T-helper 2 cell treated with Interferon-gamma antibody and Interleukin-4, amounts not matched to agents 5 μg/mL and 100 μg/mL, for 36 hours (primary cell): ENCODE measurements around the gene CNOT6L.

ENCODE experiments used
- DNase-seq: peaks from one replicate; pipeline ENCODE4 v3.0.0; 2021; ENCODE audit warnings: low spot score
- H3K27ac Mint-ChIP-seq: one replicate; pipeline ENCODE4 v1.8.0; 2021; ENCODE audit warnings: mild to moderate bottlenecking, mixed read lengths
- H3K27me3 Mint-ChIP-seq: one replicate; pipeline ENCODE4 v1.8.0; 2021; ENCODE audit warnings: low read depth, mixed read lengths
- H3K36me3 Mint-ChIP-seq: one replicate; pipeline ENCODE4 v1.8.0; 2021; ENCODE audit warnings: low read depth, mixed read lengths
- H3K4me1 Mint-ChIP-seq: one replicate; pipeline ENCODE4 v1.8.0; 2021; ENCODE audit warnings: low read depth, mixed read lengths
- H3K4me3 Mint-ChIP-seq: one replicate; pipeline ENCODE4 v1.8.0; 2022; ENCODE audit warnings: mild to moderate bottlenecking, moderate library complexity, mixed read lengths
- H3K9me3 Mint-ChIP-seq: one replicate; pipeline ENCODE4 v1.8.0; 2021; ENCODE audit warnings: mixed read lengths

CNOT6L gene

DNA sequence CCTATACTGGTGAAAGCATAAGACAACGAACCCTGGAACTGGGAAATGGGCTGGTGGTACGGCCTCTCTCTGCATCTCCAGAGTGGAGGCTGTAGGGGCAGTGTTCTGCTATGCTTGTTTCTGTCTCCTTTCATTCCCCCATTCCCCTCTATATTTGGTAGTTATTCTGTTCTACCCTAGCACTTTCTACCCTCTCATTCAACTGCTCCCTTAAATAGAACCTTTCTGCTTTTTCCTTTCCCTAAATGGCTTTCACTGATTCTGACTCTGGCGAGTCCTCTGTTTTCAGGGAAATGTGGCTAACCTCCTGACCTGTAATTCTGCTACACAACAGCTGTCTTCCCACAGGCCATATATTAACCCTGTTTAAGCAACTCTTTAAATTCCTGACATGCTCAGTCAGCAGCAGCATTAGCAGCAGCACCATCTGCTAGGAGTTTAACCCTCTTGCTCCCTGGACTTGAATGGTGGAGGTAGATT lies 119.4 kb downstream of the CNOT6L start:
- Mint-ChIP-seq H3K27ac (no peak overlapping the region), H3K4me3 (no peak overlapping the region), H3K4me1 (no peaks in the 10 kb centered on the region), H3K36me3 (no peaks in the 10 kb centered on the region), H3K9me3 (no peaks in the 10 kb centered on the region), H3K27me3 (peaks cover 26% of the 10 kb centered on the region)
- DNase-seq = no peak

DNA sequence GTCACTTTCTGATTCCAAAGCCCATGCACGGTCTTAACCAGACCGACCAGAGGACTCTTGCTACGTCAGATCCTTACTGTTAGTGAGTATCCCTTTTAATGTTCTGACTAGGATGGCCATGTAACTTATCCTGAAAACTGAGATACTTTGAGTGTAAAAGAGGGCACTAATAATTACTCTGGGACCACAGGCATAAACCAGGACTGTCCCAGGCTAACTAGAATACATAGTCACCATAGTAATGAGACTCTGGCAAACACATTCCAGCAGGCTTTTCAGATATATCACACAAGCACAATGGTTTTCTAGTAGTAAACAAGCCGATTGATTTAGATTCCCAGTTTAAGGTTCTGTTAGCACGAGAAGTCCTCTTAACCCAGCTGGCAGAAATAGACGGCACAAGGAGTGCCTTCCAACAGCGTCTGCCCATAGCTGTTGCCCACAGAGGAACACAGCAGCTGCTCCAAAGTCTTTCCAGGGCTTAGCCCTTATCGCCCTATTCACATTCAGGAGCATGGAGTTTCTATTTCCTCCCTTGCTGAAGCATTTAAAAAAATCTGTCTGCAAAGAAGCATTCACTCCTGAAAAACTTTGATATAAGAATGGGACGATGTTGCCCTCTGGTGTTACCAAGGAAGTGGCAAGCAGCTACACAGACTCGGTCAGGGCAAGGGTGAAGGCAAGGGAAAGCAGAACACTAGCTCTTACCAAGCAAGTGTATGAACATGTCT lies 121.1 kb downstream of the CNOT6L start:
- Mint-ChIP-seq H3K36me3 (no peaks in the 10 kb centered on the region), H3K27ac (no peak overlapping the region)
- DNase-seq = no peak

DNA sequence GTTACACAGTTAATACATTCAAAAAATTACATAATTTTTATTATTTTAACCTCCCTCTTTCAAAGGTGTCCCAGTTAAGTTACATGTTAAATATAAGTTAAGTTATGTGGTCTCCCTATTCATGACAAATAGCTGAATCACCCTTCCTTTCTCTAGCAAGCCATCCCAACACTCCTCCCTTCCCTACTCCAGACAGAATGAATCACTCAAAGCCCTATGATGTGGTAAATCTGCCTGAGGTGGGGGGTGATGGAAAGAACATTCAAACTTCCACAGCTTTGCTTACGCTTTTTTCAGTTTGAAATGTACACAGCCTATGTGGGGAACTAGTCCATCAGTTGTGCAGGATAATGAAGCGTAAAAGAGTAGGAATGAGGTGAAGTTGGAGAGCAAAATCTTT lies 123.4 kb downstream of the CNOT6L start:
- Mint-ChIP-seq H3K4me1 (no peaks in the 10 kb centered on the region), H3K27ac (no peak overlapping the region), H3K9me3 (no peaks in the 10 kb centered on the region), H3K4me3 (no peak overlapping the region), H3K36me3 (no peaks in the 10 kb centered on the region), H3K27me3 (peaks cover 7% of the 10 kb centered on the region)
- DNase-seq = no peak

More for the DNA sequence above, 121.1 kb downstream of the CNOT6L start:
- H3K4me1 Mint-ChIP-seq = no peaks in the 10 kb centered on the region
- no peak overlapping the region for H3K4me3 Mint-ChIP-seq
- H3K9me3 Mint-ChIP-seq = no peaks in the 10 kb centered on the region
- peaks cover 21% of the 10 kb centered on the region for H3K27me3 Mint-ChIP-seq

GRCh38 chr4:77692847-77693432 lies 126.2 kb downstream of the CNOT6L start:
- H3K9me3 Mint-ChIP-seq = no peaks in the 10 kb centered on the region
- no peak overlapping the region for H3K27ac Mint-ChIP-seq
- peaks cover 14% of the 10 kb centered on the region for H3K27me3 Mint-ChIP-seq
- H3K4me1 Mint-ChIP-seq = no peaks in the 10 kb centered on the region
- H3K36me3 Mint-ChIP-seq = no peaks in the 10 kb centered on the region
- DNase-seq = no peak
- H3K4me3 Mint-ChIP-seq = no peak overlapping the region

- H3K9me3 Mint-ChIP-seq = no peaks in the 10 kb centered on the region
- H3K4me3 Mint-ChIP-seq = no peak overlapping the region
- no peak for DNase-seq
- no peaks in the 10 kb centered on the region for H3K36me3 Mint-ChIP-seq
- no peaks in the 10 kb centered on the region for H3K4me1 Mint-ChIP-seq
- no peak overlapping the region for H3K27ac Mint-ChIP-seq
- H3K27me3 Mint-ChIP-seq = peaks cover 13% of the 10 kb centered on the region
Measured at GRCh38 chr4:77681792-77682191, 137.4 kb downstream of the CNOT6L start.

- H3K27me3 Mint-ChIP-seq = peaks cover 11% of the 10 kb centered on the region
- no peaks in the 10 kb centered on the region for H3K36me3 Mint-ChIP-seq
- H3K9me3 Mint-ChIP-seq = no peaks in the 10 kb centered on the region
- no peak for DNase-seq
- H3K27ac Mint-ChIP-seq = no peak overlapping the region
- no peaks in the 10 kb centered on the region for H3K4me1 Mint-ChIP-seq
- no peak overlapping the region for H3K4me3 Mint-ChIP-seq
Measured at GRCh38 chr4:77676842-77677241, 142.3 kb downstream of the CNOT6L start.

DNA sequence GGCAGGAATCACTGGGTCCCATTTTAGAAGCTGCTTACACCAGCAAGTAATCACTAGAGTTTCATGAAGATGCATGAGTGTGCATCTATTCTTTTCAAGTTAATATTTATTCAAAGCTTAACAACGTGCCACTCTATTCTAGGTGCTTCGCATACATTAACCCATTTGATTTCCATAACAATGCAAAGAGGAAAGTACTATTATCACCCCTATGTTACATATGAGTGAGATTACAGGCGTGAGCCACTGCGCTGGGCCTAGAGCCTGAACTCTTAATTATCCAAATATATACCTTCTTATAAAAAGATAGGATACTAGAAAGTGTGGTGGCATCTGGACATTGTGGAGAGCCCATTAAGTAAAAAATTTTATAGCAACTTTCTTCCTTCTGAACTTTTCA lies 148.1 kb downstream of the CNOT6L start:
- H3K36me3 Mint-ChIP-seq = no peaks in the 10 kb centered on the region
- no peaks in the 10 kb centered on the region for H3K9me3 Mint-ChIP-seq
- H3K27ac Mint-ChIP-seq = no peak overlapping the region
- no peaks in the 10 kb centered on the region for H3K27me3 Mint-ChIP-seq
- DNase-seq = no peak
- no peaks in the 10 kb centered on the region for H3K4me1 Mint-ChIP-seq
- no peak overlapping the region for H3K4me3 Mint-ChIP-seq

DNA sequence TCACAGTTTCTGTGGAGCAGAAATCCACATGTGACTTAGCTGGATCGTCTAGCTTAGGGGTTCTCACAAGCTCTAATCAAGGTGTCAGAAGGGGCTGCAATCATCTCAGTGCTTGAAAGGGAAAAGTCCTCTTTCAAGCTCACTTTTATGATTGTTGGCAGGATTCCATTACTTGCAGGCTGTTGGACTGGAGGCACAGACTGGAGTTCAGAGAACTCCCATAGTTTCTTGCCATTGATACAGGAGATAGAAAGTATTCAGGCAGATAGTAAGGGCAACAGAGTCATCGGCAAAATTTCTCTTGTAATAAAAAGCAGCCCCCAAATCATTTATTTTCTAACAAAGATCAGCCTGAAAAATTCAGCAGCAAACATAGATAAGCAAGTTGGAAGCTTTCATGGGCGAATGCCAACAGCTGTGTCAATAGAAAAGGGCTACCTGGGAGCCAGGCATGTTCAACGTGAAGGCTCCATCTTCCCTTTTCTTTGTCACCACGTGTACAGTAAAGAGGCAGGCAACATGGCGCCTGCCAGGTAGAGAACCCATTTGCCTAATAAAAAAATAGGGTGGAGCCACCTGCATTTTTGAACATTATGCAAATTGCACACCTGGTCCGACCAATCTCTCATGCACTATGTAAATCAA lies 149.1 kb downstream of the CNOT6L start:
- H3K4me1 Mint-ChIP-seq = no peaks in the 10 kb centered on the region
- no peak for DNase-seq

GRCh38 chr4:77665381-77666069 lies 153.6 kb downstream of the CNOT6L start:
- H3K4me3 Mint-ChIP-seq = no peak overlapping the region
- no peak overlapping the region for H3K27ac Mint-ChIP-seq
- H3K27me3 Mint-ChIP-seq = peaks cover 2% of the 10 kb centered on the region
- no peaks in the 10 kb centered on the region for H3K36me3 Mint-ChIP-seq
- no peaks in the 10 kb centered on the region for H3K4me1 Mint-ChIP-seq
- DNase-seq = no peak
- H3K9me3 Mint-ChIP-seq = no peaks in the 10 kb centered on the region

More for the DNA sequence above, 149.1 kb downstream of the CNOT6L start:
- Mint-ChIP-seq H3K27me3 (no peaks in the 10 kb centered on the region), H3K9me3 (no peaks in the 10 kb centered on the region), H3K4me3 (no peak overlapping the region), H3K36me3 (no peaks in the 10 kb centered on the region), H3K27ac (no peak overlapping the region)
